Measurements from ENCODE around the gene ARHGAP33. TPM values are rescaled to one million over a fixed set of nuclear protein-coding genes. Genes with fewer than 3 reads are reported as not detected.

Gene ARHGAP33
- total and polyA plus RNA-seq, 2 of the 8 experiments (the other 6 are each of a cell fraction or from before 2014, with no cell fraction given), result 6.5 to 25.2 TPM

DNA sequence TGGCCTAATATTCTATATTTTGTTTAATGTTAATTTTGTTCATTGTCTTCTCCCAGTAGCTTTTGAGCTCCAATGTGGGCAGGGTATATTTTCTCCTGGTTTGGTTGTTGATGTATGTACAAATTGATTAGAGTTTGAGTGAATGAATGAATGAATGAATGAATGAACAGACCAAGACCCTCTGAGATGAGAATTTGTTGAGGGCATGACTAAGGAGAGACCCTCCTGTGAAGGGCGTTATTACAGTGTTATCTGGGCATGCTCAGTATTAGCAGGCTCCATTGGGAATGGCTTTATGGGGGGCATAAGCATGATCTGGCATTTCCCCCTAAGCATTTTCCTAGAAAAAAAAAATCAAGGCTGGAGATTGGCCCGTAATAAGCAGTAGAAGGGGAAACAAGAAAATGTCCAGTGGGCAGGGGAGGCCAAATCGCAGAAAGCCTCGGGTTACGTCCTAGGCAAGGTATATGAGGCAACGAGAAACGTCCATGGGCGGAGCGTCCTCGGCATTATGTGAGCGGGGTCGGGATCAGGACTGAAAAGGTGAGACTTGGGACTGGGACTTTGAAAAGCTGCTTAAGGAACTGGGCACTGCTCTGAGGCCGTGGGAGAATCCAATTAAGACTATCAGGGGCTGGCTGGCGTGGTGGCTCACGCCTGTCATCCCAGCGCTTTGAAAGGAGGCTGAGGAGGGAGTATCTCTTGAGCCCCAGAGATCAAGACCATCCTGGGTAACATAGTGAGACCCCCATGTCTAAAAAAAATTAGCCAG, 904 bp upstream of the ARHGAP33 start:
- Histone ChIP-seq H3K9ac (replicated peaks in 1 of 4; ENCODE audit: extremely low read depth in 1 of 4, low read depth in 3 of 4, low read length in 3 of 4) (no peak overlapping the region), H2BK5ac (ENCODE audit: low read depth, low read length) (no peak overlapping the region), H3K9me3 (ENCODE audit: insufficient read depth in 2 of 2, low read depth in 1 of 2, low read length in 1 of 2) (no peaks in the 10 kb centered on the region), H3K23me2 (ENCODE audit: low read depth, low read length) (peaks cover 4% of the 10 kb centered on the region; the same call in 1 of the 2 replicates), H3K4ac (replicated peaks; ENCODE audit: insufficient read length, low read depth, low read length) (no peak overlapping the region), H4K91ac (replicated peaks; ENCODE audit: insufficient read length, low read length) (no peak overlapping the region), H2AFZ (ENCODE audit: low read length) (no peak overlapping the region), H3K14ac (ENCODE audit: insufficient read length) (no peak overlapping the region), H3K4me1 (replicated peaks in 1 of 4; ENCODE audit: control insufficient read depth in 3 of 4, insufficient read depth in 4 of 4, low read length in 3 of 4) (peaks cover 0 to 21% (median 17%) of the 10 kb centered on the region in 4 experiments; a peak in 6 of 7 replicates), H4K8ac (ENCODE audit: extremely low read depth, insufficient read depth, low read length) (no peak overlapping the region), H3K79me2 (ENCODE audit: control insufficient read depth in 1 of 2, insufficient read depth in 2 of 2, low read length in 2 of 2) (no peaks in the 10 kb centered on the region), H4K5ac (ENCODE audit: insufficient read length, low read depth, low read length) (no peak overlapping the region), H2AK5ac (ENCODE audit: low read depth, low read length) (no peak overlapping the region), H2BK20ac (ENCODE audit: low read length) (no peak overlapping the region), H3K36me3 (ENCODE audit: control insufficient read depth in 2 of 4, insufficient read depth in 4 of 4, low read length in 3 of 4) (no peaks in the 10 kb centered on the region), H3K79me1 (ENCODE audit: low read depth, low read length) (no peaks in the 10 kb centered on the region; the same call in 1 of the 2 replicates), H3K4me3 (ENCODE audit: extremely low read depth in 1 of 4, insufficient read depth in 2 of 4, low read depth in 3 of 4, low read length in 4 of 4) (no peak overlapping the region), H4K20me1 (replicated peaks in 1 of 2; ENCODE audit: control insufficient read depth in 1 of 2, insufficient read depth in 2 of 2, low read length in 2 of 2) (peaks cover 0 to 1% of the 10 kb centered on the region in 2 experiments), H3K23ac (ENCODE audit: insufficient read length) (no peak overlapping the region), H2BK12ac (ENCODE audit: low read depth, low read length) (no peak overlapping the region), H3K18ac (ENCODE audit: extremely low read depth, low read length) (no peak overlapping the region), H3K27ac (ENCODE audit: low read depth, low read length) (no peak overlapping the region), H2BK15ac (ENCODE audit: low read length) (no peak overlapping the region), H3K27me3 (replicated peaks in 1 of 4; ENCODE audit: control insufficient read depth in 3 of 4, extremely low read depth in 1 of 4, insufficient read depth in 3 of 4, low read length in 3 of 4) (peaks cover 0 to 9% (median 7%) of the 10 kb centered on the region in 4 experiments; a peak in 3 of 7 replicates), H3K4me2 (ENCODE audit: insufficient read depth in 1 of 2, low read depth in 2 of 2, low read length in 2 of 2) (peak overlapping the region; percentile 54 to 82; a peak in 2 of 4 replicates), H3K56ac (replicated peaks; ENCODE audit: insufficient read length, low read depth, low read length) (no peak overlapping the region), H2BK120ac (replicated peaks; ENCODE audit: low read depth, low read length) (no peak overlapping the region)
- WGBS, 2 experiments (ENCODE audit: extremely low coverage in 1 of 2, insufficient coverage in 1 of 2, insufficient read length in 1 of 2, insufficient replicate concordance in 2 of 2, low coverage in 1 of 2, low lambda C conversion rate in 2 of 2, missing lambda C conversion rate in 1 of 2), result 71% methylated on average over 16 of the region's 16 CpGs; no CpG with 5 or more reads in 1 of the 2 experiments
- FAIRE-seq (no peak), DNase-seq (ENCODE audit: low read depth in 1 of 2, low spot score in 2 of 2) (no peak)
- TF ChIP-seq BCL11A (IDR thresholded peaks at IDR 0.05; ENCODE audit: low read depth in 2 of 2, low read length in 2 of 2) (no peak), HDAC2 (IDR thresholded peaks at IDR 0.05; ENCODE audit: borderline replicate concordance in 1 of 2, low read depth in 2 of 2, low read length in 2 of 2) (no peak), NRF1 (IDR thresholded peaks at IDR 0.05; ENCODE audit: low read depth, low read length) (no peak)
- POLR2A ChIA-PET (ENCODE audit: partially characterized antibody), result interaction anchor here (0.7 to 1.8 kb wide), 4 partner anchors 10 to 27 kb away, joined by 3 to 9 read pairs (median 4); partner anchors contain the start of gene LIN37
- CTCF ChIA-PET (ENCODE audit: partially characterized antibody), result interaction anchor here (0.7 to 1.0 kb wide), 2 partner anchors 12 to 270 kb away, joined by 4 read pairs; no protein-coding TSS in a partner anchor
